NCI-H2196 treated with DMSO at 0.1 percent for 48 hours (cell line): ENCODE results near the gene OR2V1.
A peak's percentile ranks its signal among the peaks of the same experiment; 100 is the strongest.
"Not testable (repeated sequence)": the region's sequence is repeated elsewhere in the genome, so short reads cannot be mapped to it uniquely, and the experiment has no call there.

Experiments
- DNase-seq: peaks from one replicate; lab custom pipeline; 2025; ENCODE audit not compliant: unreplicated experiment; lab: John Stamatoyannopoulos, UW

OR2V1 gene

GRCh38 chr5:181160152-181160754, 29.3 kb upstream of the OR2V1 start:
- DNase-seq = peak; percentile 27

- peak; percentile 72 for DNase-seq
Measured at GRCh38 chr5:181159286-181160151, 28.6 kb upstream of the OR2V1 start.

GRCh38 chr5:181158869-181159268, 27.9 kb upstream of the OR2V1 start:
- DNase-seq = no peak

GRCh38 chr5:181156758-181157157, 25.8 kb upstream of the OR2V1 start:
- no peak for DNase-seq

- no peak for DNase-seq
Measured at GRCh38 chr5:181153814-181154213, 22.8 kb upstream of the OR2V1 start.

- DNase-seq = no peak
Measured at GRCh38 chr5:181152406-181152805, 21.4 kb upstream of the OR2V1 start.

- DNase-seq = no peak
Measured at GRCh38 chr5:181151146-181151545, 20.2 kb upstream of the OR2V1 start.

GRCh38 chr5:181149806-181150733, 19.1 kb upstream of the OR2V1 start:
- no peak for DNase-seq

- no peak for DNase-seq
Measured at GRCh38 chr5:181149355-181149754, 18.4 kb upstream of the OR2V1 start.

GRCh38 chr5:181146927-181147636, 16.1 kb upstream of the OR2V1 start, which contains the start of gene OR2V2:
OR2V2 (plus strand) TSS chr5:181147586; CDS start chr5:181154943, 7,357 bp downstream.
- not testable (repeated sequence) for DNase-seq

- DNase-seq = no peak
Measured at GRCh38 chr5:181145133-181145532, 14.2 kb upstream of the OR2V1 start.

GRCh38 chr5:181142054-181142453, 11.1 kb upstream of the OR2V1 start:
- DNase-seq = no peak

GRCh38 chr5:181140766-181141165, 9.8 kb upstream of the OR2V1 start:
- DNase-seq = no peak

GRCh38 chr5:181138258-181138657, 7.3 kb upstream of the OR2V1 start:
- no peak for DNase-seq

- DNase-seq = no peak
Measured at GRCh38 chr5:181136361-181136955, 5.5 kb upstream of the OR2V1 start.

GRCh38 chr5:181134259-181134658, 3.3 kb upstream of the OR2V1 start:
- DNase-seq = no peak

GRCh38 chr5:181133610-181134231, 2.8 kb upstream of the OR2V1 start:
- DNase-seq = no peak

- DNase-seq = no peak
Measured at GRCh38 chr5:181133083-181133482, 2.1 kb upstream of the OR2V1 start.

- DNase-seq = no peak
Measured at GRCh38 chr5:181131514-181131913, 545 bp upstream of the OR2V1 start.

- not testable (repeated sequence) for DNase-seq
Measured at GRCh38 chr5:181130081-181130480, 888 bp downstream of the OR2V1 start.
